Activated CD4-positive, alpha-beta T cell treated with anti-CD3 and anti-CD28 coated beads, Interleukin-2, amount 50 U/mL, for 24 hours (primary cell): ENCODE data around the gene TXNDC9.
"Not testable (repeated sequence)": the region's sequence is repeated elsewhere in the genome, so short reads cannot be mapped to it uniquely, and the experiment has no call there.

Experiments
- DNase-seq, 2 donors: peaks; one replicate each; pipeline ENCODE4 v3.0.0-alpha.2; 2020; ENCODE audit warnings: low read depth in 1 of 2, low spot score in 1 of 2

The TXNDC9 gene, protein sequence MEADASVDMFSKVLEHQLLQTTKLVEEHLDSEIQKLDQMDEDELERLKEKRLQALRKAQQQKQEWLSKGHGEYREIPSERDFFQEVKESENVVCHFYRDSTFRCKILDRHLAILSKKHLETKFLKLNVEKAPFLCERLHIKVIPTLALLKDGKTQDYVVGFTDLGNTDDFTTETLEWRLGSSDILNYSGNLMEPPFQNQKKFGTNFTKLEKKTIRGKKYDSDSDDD

DNA sequence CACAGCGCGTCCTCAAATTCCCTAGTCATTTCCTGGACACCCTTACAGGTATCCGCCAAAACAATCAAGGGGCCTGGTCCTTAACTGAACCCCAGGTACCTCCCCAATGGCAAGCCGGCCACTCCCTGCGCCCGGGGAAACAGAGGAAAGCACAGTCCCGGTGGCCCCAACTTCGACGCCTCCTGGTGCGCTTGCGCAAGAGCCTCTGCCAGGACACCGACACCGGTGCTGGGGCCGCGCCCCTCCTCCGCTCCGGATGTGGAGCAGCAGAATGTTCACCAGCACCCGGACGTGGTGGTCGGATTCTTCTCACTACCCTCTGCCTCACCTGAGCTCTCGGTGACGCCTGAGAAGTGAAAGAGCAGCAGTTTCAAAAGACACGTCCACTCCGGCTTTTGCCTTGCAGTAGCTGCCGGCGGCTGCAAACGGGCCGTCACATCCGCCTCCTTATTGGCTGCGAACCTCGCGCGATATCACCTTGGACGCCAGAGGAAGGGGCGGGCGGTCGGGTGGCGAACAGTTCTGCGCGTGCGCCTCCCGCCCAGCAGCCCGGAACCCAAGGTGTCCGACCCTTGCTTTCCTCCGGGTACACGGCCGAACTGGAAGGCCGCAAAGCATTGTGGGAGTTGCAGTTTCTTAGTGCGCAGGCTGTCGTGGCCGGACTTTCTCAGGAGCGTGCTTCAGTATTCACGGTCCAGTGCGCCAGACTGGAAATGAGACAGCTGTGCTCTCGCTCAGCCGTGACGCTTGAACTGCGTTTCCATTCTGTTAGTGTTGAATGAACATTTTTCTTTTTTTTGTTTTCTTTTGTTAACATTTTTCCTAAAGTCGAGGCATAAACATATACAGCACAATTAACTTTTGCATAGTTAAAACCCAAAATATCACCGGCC, at the start of gene TXNDC9:
Gene TXNDC9, minus strand, starts transcription at position 423 of the 893 bp plus-strand sequence. CDS start 3,123 bp downstream, outside the sequence.
- peak; percentile 90 to 98 for DNase-seq

DNA sequence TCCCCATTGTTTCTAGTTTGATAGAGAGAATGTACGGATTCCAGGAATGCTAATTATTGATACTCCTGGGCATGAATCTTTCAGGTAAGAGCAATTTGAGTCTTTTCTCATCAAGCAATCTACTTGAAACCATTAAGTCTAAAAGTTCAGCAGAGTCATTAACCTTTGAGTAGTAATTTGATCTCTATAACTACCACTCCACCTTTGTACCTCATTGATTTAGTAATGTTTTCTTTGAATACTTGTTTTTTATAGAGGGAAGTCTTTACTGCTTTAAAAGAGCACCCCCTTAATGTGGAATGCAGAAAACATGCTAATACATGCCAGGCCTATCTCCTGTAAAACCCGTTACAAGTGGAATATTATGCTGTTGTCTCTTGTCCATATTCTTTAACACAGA, 46.0 kb upstream of the TXNDC9 start:
- no peak for DNase-seq

DNA sequence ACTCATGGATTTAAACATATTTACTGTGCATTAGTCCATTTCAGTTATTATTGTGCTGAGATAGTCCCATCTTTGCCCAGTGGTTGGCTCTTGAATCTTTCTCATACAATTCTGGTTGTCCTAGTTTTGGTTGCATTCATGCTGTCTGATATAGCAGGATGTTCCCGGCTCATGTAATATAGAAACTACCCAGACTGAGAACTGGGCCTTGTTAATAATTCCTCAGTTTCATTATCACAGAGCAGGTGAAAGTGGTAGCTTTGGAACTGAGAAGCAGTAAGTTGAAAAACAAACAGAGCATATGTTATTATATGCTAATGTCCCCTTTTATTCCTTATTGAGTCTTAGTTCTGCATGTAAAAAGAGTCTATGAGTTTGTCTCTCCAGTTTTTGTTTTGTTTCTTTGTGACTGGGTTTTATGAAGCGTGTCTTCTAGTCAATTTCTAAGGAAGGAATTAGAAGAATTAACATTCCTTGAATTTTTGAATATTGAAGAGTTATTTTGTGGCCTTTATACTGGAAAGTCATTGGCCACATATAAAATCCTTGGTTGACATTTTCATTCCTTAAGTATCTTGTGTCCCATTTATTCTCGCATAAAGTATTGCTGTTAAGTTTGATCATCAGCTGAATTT, 44.4 kb upstream of the TXNDC9 start:
- DNase-seq = no peak

DNA sequence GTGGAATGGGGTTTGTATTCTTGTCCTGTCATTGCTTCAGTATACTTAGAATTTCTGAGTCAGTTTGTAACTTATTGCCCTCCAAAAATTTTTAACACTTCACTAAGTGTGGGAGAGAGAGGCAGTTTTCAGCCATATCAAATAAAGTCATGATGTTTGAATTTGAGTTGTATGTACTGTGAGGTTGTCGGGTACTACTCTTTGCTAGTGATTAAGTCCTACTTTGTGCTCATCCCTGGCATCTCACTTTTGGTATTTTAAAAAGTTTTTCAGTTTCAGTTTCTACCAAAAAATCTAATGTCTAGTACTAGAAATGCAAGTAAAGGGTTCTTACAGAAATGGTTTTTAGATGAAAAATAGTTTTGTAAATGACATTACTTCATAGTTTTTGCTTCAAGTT, 41.7 kb upstream of the TXNDC9 start:
- no peak for DNase-seq

DNA sequence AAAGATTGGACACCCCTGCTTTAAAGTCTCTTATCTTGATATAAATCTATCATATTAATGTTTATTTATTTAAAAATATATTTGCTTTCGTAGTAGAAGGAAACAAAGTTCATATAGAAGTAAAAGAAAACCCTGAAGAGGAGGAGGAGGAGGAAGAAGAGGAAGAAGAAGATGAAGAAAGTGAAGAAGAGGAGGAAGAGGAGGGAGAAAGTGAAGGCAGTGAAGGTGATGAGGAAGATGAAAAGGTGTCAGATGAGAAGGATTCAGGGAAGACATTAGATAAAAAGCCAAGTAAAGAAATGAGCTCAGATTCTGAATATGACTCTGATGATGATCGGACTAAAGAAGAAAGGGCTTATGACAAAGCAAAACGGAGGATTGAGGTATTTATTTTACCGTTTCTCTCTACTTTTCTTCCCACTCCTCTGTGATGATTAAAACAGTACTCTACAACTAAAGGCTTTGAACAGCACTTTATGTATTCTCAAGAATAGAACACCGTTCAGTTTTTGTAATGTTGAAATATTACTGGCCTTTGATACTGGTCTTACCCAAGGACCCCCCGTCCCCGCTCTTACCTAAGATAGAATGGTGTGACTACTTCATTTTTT, 40.2 kb upstream of the TXNDC9 start:
- DNase-seq = no peak

DNA sequence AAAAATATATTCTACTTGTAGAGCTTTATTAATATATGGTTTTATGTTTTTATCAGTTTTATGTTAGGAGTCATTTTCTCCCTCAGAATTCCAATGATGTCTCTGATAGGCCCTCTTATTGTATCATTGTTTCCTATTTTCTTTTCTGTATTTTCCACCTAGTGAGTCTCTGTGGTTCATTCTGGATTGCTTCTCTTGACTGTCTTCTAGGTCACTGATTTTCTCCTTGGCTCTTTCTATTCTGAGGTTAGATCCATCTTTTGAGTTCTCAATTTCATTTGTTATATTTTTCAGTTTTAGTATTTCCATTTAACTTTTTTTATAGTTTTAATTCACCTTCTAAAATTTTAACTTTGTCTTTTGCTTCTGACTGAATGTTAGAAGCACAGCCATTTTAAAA, 38.6 kb upstream of the TXNDC9 start:
- DNase-seq = no peak

DNA sequence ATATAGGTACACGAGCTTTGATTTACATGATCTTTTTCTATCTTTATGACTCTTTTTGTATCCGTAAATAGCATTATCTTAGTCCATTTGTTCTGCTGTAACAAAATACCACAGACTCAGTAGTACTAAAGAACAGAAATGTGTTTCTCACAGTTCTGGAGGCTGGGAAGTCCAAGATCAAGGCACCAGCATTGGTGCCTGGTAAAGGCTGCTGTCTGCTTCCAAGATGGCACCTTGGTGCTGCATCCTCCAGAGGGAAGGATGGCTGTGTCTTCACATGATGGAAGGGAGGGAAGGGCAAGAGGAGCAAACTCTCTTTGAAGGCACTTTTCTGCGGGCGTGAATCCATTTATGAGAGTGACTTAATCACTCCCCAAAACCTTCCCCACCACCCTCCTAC, 37.0 kb upstream of the TXNDC9 start:
- no peak for DNase-seq

DNA sequence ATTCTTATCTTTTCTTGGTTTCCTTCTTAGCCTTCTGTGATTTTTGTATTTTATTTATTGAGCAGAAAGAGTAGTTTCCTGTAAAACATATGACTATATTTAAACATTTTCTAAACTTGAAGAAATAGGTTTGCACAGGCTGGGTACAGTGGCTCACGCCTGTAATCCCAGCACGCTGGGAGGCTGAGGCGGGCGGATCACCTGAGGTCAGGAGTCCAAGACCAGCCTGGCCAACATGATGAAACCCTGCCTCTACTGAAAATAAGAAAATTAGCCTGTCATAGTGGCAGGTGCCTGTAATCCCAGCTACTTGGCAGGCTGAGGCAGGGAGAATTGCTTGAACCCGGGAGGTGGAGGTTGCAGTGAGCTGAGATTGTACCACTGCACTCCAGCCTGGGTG, 32.7 kb upstream of the TXNDC9 start:
- DNase-seq = not testable (repeated sequence)

DNA sequence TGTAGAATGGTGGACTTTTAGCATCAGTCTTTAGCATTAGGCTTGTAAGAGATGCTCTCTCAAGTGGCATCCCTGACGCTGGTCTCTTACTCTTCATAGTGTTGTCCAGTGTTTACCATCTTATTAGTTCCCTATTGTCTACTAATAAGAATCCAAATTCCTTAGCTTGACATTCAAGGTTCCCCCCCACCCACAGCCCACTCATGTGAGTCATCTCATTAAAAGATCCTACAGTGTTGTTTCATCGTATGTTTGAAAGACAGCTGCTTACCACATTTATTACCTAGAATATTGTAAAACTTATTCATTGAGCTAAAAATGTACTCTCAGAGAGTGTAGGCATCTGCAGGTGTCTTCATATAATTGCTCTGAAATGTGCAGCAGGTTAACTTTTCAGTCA, 29.5 kb upstream of the TXNDC9 start:
- no peak for DNase-seq

DNA sequence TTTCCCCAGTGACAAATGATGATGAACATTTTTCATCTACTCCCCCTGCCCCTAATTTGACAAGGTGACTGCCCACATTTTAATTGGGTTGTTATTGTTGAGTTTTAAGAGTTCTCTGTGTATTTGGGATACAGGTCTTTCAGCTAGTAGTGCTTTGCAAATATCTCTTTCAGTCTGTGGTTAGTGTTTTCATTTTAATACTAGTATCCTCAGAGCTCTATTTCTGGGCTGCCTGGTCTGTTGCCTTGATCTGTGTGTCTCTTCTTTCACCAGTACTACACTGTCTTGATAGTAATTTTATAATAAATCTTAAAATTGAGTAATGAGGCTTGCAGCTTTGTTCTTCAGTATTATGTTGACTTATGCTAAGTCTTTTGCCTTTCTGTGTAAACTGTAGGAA, 20.7 kb upstream of the TXNDC9 start:
- DNase-seq = no peak

DNA sequence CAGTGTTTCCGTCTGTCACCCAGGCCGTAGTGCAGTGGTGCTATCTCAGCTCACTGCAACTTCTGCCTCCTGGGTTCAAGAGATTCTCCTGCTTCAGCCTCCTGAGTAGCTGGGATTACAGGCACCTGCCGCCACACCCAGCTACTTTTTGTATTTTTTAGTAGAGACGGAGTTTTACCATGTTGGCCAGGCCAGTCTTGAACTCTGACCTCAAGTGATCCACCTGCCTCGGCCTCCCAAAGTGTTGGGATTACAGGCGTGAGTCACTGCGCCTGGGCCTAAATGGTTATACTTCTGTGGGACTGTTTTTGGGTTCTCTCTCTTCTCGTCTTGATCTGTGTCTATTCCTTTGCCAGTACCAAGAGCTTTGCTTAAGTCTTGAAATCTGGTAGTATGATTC, 18.7 kb upstream of the TXNDC9 start:
- not testable (repeated sequence) for DNase-seq

DNA sequence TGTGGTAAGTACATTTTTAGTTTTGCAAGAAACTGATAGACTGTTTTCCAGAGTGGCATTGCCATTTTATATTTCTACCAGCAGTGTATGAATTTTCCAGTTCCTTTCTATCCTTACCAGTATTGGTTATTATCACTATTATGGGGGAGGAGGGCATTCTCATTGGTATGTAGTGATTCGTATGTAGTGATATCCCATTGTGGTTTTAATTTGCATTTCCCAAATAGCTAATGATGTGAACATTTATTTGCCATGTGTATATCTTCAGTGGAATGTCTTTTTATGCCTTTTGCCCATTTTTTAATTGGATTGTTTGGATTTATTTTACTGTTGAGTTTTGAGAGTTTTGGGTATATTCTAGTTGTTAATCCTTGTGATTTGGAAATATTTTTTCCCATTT, 17.9 kb upstream of the TXNDC9 start:
- DNase-seq = no peak

DNA sequence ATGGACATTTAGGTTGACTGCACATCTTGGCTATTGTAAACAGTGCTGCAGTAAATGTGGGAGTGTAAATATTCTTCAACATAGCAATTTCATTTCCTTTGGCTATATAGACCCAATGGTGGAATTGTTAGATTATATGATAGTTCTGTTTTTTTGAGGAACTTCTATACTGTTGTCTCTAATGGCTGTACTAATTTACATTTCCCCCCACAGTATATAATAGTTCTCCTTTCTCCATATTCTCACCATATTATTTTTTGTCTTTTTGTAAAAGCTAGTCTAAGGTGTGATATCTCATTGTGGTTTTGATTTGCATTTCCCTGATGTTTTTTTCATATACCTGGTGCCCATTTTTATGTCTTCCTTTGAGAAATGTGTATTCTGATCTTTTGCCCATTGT, 14.1 kb upstream of the TXNDC9 start:
- DNase-seq = no peak

DNA sequence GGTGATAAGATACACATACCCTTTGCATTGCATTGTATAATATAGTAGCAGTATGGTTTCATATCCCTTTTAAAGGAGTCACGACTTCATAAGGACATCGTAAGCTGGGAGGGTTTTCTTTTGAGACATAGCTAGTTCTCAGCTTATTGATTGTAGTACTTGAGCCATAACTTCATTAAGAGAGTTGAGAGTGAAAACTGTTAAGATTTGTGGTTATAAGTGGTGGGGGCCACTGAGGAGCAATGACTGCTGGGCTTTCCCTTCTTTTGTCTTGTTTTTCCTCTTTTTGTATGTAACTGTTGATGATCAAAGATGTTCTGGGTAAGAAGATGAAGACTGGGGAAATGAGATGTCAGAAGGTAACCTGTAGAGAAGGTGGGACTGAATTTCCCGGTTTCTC, 12.0 kb upstream of the TXNDC9 start:
- no peak for DNase-seq

DNA sequence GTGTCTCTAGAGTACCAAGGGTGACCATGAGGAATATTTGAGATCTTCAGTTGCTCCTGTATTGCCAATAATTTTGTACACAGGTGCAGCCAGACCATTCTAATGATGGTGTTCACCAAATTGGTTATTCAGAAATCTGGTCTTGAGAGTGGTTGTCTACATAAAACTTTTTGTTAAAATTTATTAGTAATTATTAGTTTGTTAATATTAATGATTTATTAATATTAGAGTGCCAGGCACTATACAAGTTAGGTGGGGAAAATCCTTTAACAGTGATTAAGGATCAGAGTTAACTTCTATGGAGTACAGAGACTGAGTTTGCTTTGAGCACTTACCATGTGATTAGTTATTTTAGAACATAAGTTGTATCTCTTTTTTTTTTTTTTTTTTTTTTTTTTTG, 10.1 kb upstream of the TXNDC9 start:
- DNase-seq = no peak

DNA sequence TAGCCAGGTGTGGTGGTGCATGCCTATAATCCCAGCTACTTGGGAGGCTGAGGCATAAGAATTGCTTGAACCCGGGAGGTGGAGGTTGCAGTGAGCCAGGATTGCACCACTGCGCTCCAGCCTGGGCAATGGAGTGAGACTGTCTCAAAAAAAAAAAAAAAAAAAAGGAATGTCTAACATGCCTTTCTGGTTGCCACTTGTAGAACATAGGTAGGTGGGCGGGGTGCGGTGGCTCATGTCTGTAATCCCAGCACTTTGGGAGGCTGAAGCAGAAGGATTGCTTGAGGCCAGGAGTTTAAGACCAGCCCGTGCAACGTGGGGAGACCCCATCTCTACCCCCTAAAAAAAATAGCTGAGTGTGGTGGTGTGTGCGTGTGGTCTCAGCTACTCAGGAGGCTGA, 9.3 kb upstream of the TXNDC9 start:
- DNase-seq = not testable (repeated sequence)

DNA sequence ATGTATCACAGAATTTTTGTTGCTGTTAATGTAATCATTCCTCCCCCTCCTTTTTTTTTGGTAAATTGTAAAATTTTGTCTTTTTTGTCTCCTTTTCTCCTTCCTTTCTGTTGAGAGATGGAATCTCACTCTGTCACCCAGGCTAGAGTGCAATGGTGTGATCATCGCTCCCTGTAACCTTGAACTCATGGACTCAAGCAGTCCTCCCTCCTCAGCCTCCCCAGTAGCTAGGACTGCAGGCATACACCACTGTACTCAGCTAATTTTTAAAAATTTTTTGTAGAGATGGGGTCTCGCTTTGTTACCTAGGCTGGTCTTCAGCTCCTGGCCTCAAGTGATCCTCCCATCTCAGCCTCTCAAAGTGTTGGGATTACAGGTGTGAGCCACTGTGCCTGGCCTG, 6.4 kb upstream of the TXNDC9 start:
- DNase-seq = no peak

DNA sequence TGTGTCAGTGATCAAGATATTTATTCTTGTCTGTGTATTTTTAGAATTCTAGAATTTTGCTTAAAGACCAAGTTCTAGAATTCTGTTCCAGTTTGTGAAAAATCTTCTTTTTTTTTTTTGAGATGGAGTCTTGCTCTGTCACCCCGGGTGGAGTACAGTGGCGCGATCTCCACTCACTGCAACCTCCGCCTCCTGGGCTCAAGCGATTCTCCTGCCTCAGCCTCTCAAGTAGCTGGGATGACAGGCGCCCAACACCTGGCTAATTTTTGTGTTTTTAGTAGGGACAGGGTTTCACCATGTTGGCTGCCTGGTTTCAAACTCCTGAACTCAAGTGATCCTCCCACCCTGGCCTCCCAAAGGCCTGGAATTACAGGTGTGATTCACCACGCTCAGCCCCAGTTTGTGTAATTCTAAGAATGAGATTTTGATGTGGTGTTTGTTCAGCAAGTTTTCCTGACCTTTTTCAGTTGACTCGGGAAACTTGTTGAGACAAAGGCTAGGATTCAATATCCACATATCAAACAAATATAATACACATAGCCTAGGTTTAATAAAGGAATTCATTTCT, 4.6 kb upstream of the TXNDC9 start:
- no peak for DNase-seq

DNA sequence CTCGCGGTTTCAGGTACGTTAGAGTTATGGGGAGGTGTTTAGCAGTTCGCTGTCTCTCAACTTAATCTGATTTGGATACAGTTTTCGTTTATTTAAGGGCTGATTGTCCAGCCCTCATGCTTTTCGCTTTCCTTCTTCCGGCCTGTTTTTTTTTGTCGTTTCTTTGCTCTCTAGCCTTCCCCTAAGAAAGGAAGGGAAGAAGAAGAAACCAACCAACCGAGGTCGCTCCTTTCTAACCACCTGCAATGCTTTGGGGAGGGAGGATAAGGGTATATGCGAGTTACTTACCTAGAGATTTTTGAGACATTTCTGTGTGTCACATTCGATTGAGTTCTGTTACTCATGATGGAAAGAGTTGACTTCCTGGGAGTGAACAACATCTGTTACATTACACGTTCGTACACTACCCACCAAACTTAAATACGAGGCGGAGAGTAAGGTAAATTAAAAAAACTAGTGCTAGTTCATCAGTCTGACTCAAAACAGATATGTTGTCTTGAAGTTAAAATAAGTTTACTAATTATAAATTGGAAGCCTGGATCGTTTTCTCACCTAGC, 2.0 kb upstream of the TXNDC9 start:
- DNase-seq = peak in 1 of 2 donors; percentile 3

DNA sequence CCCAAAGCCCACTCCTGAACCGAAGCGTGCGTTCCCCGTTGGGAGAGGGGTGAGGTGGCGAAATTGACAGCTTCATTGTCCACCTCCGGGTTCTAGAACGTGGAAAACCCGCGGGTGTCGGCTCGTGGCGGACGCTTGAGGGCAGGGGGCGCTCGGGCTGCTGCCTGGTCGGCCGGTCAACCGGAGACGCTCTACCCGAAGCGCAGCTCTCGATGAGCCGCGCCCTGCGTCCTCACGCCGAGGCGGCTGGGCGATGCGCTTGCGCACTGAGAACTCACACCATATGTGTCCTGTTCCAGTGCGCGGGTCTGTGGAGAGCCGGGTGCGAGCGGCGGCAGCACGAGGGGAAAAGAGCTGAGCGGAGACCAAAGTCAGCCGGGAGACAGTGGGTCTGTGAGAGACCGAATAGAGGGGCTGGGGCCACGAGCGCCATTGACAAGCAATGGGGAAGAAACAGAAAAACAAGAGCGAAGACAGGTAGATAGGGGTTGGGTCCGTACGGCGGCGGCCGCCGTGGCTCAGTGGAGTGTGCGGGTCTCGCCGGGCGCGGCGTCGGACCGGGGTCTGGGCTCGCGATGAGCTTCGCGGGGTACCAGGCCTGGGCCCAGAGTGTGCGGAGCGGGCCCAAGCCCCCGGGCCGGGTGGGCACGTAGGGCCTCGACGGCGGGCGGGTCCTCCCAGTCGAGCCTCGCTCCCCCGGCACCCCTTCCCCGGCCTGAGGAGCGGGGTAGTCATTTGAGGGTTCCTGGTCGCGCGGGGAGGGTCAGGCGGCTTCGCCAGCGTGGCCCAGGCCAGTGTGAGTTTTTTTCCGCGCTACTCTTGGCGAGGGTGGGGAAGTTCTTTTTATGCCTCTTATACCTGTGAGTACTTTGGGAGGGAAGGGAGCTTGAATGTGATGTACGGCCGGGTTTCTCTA, 1.2 kb upstream of the TXNDC9 start, which contains the start of gene EIF5B:
Gene EIF5B, plus strand, starts transcription at position 277 of the 916 bp plus-strand sequence. Its CDS starts 166 bp downstream, at position 443.
- peak; percentile 85 to 92 for DNase-seq
